GM13976 (cell line): ENCODE data around the gene THBS2.
"Not testable (repeated sequence)": the region's sequence is repeated elsewhere in the genome, so short reads cannot be mapped to it uniquely, and the experiment has no call there.

Source experiments
- DNase-seq: peaks from one replicate; pipeline ENCODE4 v3.0.0; 2012; ENCODE audit warnings: low spot score
- CTCF ChIP-seq: IDR thresholded peaks from 2 replicates; pipeline ENCODE4 v1.5.1; 2012; ENCODE audit warnings: borderline replicate concordance, mild to moderate bottlenecking; ENCODE audit not compliant: insufficient read depth; ENCODE audit errors: extremely low read depth, missing control alignments, control extremely low read depth
- in situ Hi-C: fragments of 300-500 bp; cut with MboI; formaldehyde crosslinking; loops from one replicate; pipeline ENCODE4 v1.12.0; 2022; ENCODE audit warnings: low sequenced_read_pairs, mixed read lengths, inconsistent platforms; ENCODE audit not compliant: unreplicated experiment

Gene THBS2

GRCh38 chr6:169266746-169267591 is 13.3 kb upstream of the THBS2 start:
- DNase-seq: no peak
- in situ Hi-C loops: no loop called here
- TF ChIP-seq CTCF: no peak

DNA sequence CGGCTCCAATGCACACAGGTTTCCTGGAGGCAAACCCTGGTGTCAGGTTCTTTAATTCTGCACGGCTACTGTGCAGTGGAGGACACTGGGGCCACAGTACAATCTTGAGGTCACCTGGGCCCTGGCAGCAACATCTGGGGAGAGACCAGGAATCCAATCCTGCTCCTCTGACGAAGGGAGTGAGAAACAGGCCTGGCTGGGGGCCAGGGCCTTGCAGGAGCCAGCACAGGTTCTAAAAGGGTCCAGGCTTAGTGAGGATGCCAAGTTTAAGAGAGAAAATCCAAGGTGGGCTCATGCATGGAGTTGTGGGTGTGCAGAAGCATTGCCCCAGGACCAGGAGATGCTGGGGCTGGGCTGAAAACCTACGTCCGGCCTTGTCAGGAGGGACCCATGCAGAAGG is 12.6 kb upstream of the THBS2 start:
- in situ Hi-C loops: no loop called here
- no peak for DNase-seq
- TF ChIP-seq CTCF: no peak

- in situ Hi-C loops: no loop called here
- TF ChIP-seq CTCF: no peak
- DNase-seq: no peak
Measured at GRCh38 chr6:169265486-169266131, 12.0 kb upstream of the THBS2 start.

GRCh38 chr6:169263836-169264608 is 10.4 kb upstream of the THBS2 start:
- in situ Hi-C loops: no loop called here
- no peak for DNase-seq
- TF ChIP-seq CTCF: no peak

- in situ Hi-C loops: no loop called here
- DNase-seq: no peak
- TF ChIP-seq CTCF: no peak
Measured at GRCh38 chr6:169263374-169263773, 9.7 kb upstream of the THBS2 start.

- in situ Hi-C loops, DNase-seq: not testable (repeated sequence)
Measured at GRCh38 chr6:169262602-169263001, 9.0 kb upstream of the THBS2 start.
